Measurements from ENCODE around the gene ATAD3A.

Gene ATAD3A

GRCh38 chr1:1558591-1558990, 46.6 kb downstream of the ATAD3A start:
- H4K20me1 ChIP-seq (ENCODE audit: control insufficient read depth, insufficient read depth, low read depth, low read length), result 0 out of 2 replicates have a peak, but pooled peaks cover 3% of the 10 kb centered on the region
- peaks cover 43% of the 10 kb centered on the region for H3K36me3 ChIP-seq (ENCODE audit: control insufficient read depth, low read length)
- peaks cover 61% of the 10 kb centered on the region for H3K79me2 ChIP-seq (ENCODE audit: control insufficient read depth, low read length)

GRCh38 chr1:1559066-1559465, 47.1 kb downstream of the ATAD3A start:
- Histone ChIP-seq H3K79me2 (ENCODE audit: control insufficient read depth, low read length) (peaks cover 62% of the 10 kb centered on the region), H3K4me3 (ENCODE audit: low read length) (no peak overlapping the region), H4K20me1 (ENCODE audit: control insufficient read depth, insufficient read depth, low read depth, low read length) (0 out of 2 replicates have a peak, but pooled peaks cover 3% of the 10 kb centered on the region), H3K27ac (ENCODE audit: low read depth, low read length) (no peak overlapping the region), H3K9me3 (ENCODE audit: control insufficient read depth, insufficient read depth, low read length) (no peaks in the 10 kb centered on the region), H3K9me2 (replicated peaks; ENCODE audit: control insufficient read depth, low read length) (no peaks in the 10 kb centered on the region), H3K4me1 (ENCODE audit: control insufficient read depth, low read length) (peaks cover 4% of the 10 kb centered on the region; the same call in 1 of the 2 replicates), H3K27me3 (ENCODE audit: control insufficient read depth, low read length) (no peaks in the 10 kb centered on the region), H3F3A (ENCODE audit: control insufficient read depth, insufficient read depth) (no peaks in the 10 kb centered on the region), H3K4me2 (ENCODE audit: low read length) (no peak overlapping the region), H3K36me3 (ENCODE audit: control insufficient read depth, low read length) (peaks cover 48% of the 10 kb centered on the region)
- no peak for TF ChIP-seq EZH2phosphoT487 (IDR thresholded peaks at IDR 0.05; ENCODE audit: borderline replicate concordance, low read length)
- TF ChIP-seq, protein P1, sequence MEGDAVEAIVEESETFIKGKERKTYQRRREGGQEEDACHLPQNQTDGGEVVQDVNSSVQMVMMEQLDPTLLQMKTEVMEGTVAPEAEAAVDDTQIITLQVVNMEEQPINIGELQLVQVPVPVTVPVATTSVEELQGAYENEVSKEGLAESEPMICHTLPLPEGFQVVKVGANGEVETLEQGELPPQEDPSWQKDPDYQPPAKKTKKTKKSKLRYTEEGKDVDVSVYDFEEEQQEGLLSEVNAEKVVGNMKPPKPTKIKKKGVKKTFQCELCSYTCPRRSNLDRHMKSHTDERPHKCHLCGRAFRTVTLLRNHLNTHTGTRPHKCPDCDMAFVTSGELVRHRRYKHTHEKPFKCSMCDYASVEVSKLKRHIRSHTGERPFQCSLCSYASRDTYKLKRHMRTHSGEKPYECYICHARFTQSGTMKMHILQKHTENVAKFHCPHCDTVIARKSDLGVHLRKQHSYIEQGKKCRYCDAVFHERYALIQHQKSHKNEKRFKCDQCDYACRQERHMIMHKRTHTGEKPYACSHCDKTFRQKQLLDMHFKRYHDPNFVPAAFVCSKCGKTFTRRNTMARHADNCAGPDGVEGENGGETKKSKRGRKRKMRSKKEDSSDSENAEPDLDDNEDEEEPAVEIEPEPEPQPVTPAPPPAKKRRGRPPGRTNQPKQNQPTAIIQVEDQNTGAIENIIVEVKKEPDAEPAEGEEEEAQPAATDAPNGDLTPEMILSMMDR (IDR thresholded peaks at IDR 0.05; ENCODE audit: low read depth, low read length, poor library complexity, severe bottlenecking), result no peak

More at GRCh38 chr1:1558591-1558990, 46.6 kb downstream of the ATAD3A start:
- Histone ChIP-seq H3K9me3 (ENCODE audit: control insufficient read depth, insufficient read depth, low read length) (no peaks in the 10 kb centered on the region), H3K4me2 (ENCODE audit: low read length) (no peak overlapping the region), H3K4me1 (ENCODE audit: control insufficient read depth, low read length) (peaks cover 4% of the 10 kb centered on the region; the same call in 1 of the 2 replicates), H3F3A (ENCODE audit: control insufficient read depth, insufficient read depth) (no peaks in the 10 kb centered on the region), H3K27ac (ENCODE audit: low read depth, low read length) (no peak overlapping the region), H3K27me3 (ENCODE audit: control insufficient read depth, low read length) (no peaks in the 10 kb centered on the region), H3K9me2 (replicated peaks; ENCODE audit: control insufficient read depth, low read length) (no peaks in the 10 kb centered on the region), H3K4me3 (ENCODE audit: low read length) (no peak overlapping the region)
- TF ChIP-seq, protein P1 (IDR thresholded peaks at IDR 0.05; ENCODE audit: low read depth, low read length, poor library complexity, severe bottlenecking), result no peak
- TF ChIP-seq EZH2phosphoT487 (IDR thresholded peaks at IDR 0.05; ENCODE audit: borderline replicate concordance, low read length), result no peak

DNA sequence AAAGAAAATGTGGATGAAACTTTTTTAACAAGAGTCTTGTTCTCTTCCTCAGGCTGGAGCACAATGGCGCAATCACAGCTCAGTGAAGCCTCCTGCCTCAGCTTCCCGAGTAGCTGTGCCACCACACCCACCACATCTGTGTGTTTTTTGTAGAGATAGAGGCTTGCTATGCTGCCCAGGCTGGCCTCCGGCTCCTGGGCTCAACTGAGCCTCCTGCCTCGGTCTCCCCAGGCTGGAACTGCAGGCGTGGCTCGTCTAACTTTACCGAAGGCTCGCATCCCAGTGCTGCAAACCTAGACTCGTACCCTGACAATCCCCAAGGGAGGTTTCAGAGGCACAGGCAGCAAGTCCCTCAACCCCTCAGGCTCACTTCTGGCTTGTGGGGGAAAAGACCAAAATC, 48.2 kb downstream of the ATAD3A start:
- no peak overlapping the region for H3K27ac ChIP-seq (ENCODE audit: low read depth, low read length)
- H4K20me1 ChIP-seq (ENCODE audit: control insufficient read depth, insufficient read depth, low read depth, low read length), result 0 out of 2 replicates have a peak, but pooled peaks cover 3% of the 10 kb centered on the region
- no peak overlapping the region for H3K4me3 ChIP-seq (ENCODE audit: low read length)
- H3K27me3 ChIP-seq (ENCODE audit: control insufficient read depth, low read length), result no peaks in the 10 kb centered on the region
- no peaks in the 10 kb centered on the region for H3K9me3 ChIP-seq (ENCODE audit: control insufficient read depth, insufficient read depth, low read length)
- TF ChIP-seq EZH2phosphoT487 (IDR thresholded peaks at IDR 0.05; ENCODE audit: borderline replicate concordance, low read length), result no peak
- TF ChIP-seq, protein P1 (IDR thresholded peaks at IDR 0.05; ENCODE audit: low read depth, low read length, poor library complexity, severe bottlenecking), result no peak
- peaks cover 56% of the 10 kb centered on the region for H3K36me3 ChIP-seq (ENCODE audit: control insufficient read depth, low read length)
- H3F3A ChIP-seq (ENCODE audit: control insufficient read depth, insufficient read depth), result no peaks in the 10 kb centered on the region
- peaks cover 4% of the 10 kb centered on the region; the same call in 1 of the 2 replicates for H3K4me1 ChIP-seq (ENCODE audit: control insufficient read depth, low read length)
- peaks cover 66% of the 10 kb centered on the region for H3K79me2 ChIP-seq (ENCODE audit: control insufficient read depth, low read length)
- H3K4me2 ChIP-seq (ENCODE audit: low read length), result no peak overlapping the region
- H3K9me2 ChIP-seq (replicated peaks; ENCODE audit: control insufficient read depth, low read length), result no peaks in the 10 kb centered on the region
